ENCODE measurements around the gene CLEC11A.

- TF ChIP-seq, protein P1, sequence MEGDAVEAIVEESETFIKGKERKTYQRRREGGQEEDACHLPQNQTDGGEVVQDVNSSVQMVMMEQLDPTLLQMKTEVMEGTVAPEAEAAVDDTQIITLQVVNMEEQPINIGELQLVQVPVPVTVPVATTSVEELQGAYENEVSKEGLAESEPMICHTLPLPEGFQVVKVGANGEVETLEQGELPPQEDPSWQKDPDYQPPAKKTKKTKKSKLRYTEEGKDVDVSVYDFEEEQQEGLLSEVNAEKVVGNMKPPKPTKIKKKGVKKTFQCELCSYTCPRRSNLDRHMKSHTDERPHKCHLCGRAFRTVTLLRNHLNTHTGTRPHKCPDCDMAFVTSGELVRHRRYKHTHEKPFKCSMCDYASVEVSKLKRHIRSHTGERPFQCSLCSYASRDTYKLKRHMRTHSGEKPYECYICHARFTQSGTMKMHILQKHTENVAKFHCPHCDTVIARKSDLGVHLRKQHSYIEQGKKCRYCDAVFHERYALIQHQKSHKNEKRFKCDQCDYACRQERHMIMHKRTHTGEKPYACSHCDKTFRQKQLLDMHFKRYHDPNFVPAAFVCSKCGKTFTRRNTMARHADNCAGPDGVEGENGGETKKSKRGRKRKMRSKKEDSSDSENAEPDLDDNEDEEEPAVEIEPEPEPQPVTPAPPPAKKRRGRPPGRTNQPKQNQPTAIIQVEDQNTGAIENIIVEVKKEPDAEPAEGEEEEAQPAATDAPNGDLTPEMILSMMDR (conservative IDR thresholded peaks at IDR 0.05; ENCODE audit: low read depth, low read length): no peak
- no peak for TF ChIP-seq EZH2 (IDR thresholded peaks at IDR 0.05; ENCODE audit: borderline replicate concordance, low read depth, low read length, poor library complexity, severe bottlenecking)
Measured at GRCh38 chr19:50759886-50760285, 36.7 kb downstream of the CLEC11A start.
